Neural progenitor cell (in vitro differentiated cells): ENCODE results near the gene PLBD1. TPM values are rescaled to one million over a fixed set of nuclear protein-coding genes. Genes with fewer than 3 reads are reported as not detected.

Source experiments
- DNase-seq: peaks from one replicate; pipeline ENCODE4 v3.0.0-alpha.2; 2016; ENCODE audit warnings: low spot score
- H2AFZ ChIP-seq: fragments of 200-600 bp; sonication (generic); replicated peaks from 2 replicates; pipeline ENCODE4 v1.6.1; 2016; ENCODE audit warnings: antibody characterized with exemption
- H3F3A ChIP-seq: fragments of 200-600 bp; sonication (generic); 2 replicates; pipeline ENCODE4 v1.6.1; 2016; ENCODE audit warnings: antibody characterized with exemption, low read depth
- H3K27ac ChIP-seq: fragments of 200-600 bp; sonication (generic); 2 replicates; pipeline ENCODE4 v1.5.1; 2016; ENCODE audit warnings: mild to moderate bottlenecking
- H3K27me3 ChIP-seq: fragments of 200-600 bp; sonication (generic); 2 replicates; pipeline ENCODE4 v1.6.1; 2016; ENCODE audit warnings: mild to moderate bottlenecking, moderate library complexity
- H3K36me3 ChIP-seq: fragments of 200-600 bp; sonication (generic); 2 replicates; pipeline ENCODE4 v1.5.1; 2016
- H3K4me1 ChIP-seq: fragments of 200-600 bp; sonication (generic); 2 replicates; pipeline ENCODE4 v1.6.1; 2016; ENCODE audit warnings: mixed run types
- H3K4me2 ChIP-seq: fragments of 200-600 bp; sonication (generic); 2 replicates; pipeline ENCODE4 v1.6.1; 2016
- H3K4me3 ChIP-seq: fragments of 200-600 bp; sonication (generic); 2 replicates; pipeline ENCODE4 v1.5.1; 2016
- H3K79me2 ChIP-seq: fragments of 200-600 bp; sonication (generic); 2 replicates; pipeline ENCODE4 v1.6.1; 2016; ENCODE audit warnings: low read depth
- H3K9ac ChIP-seq: fragments of 200-600 bp; sonication (generic); 2 replicates; pipeline ENCODE4 v1.6.1; 2016
- H3K9me3 ChIP-seq: fragments of 200-600 bp; sonication (generic); 2 replicates; pipeline ENCODE4 v1.5.1; 2016; ENCODE audit warnings: low read depth
- H4K20me1 ChIP-seq: fragments of 200-600 bp; sonication (generic); 2 replicates; pipeline ENCODE4 v1.6.1; 2016; ENCODE audit warnings: low read depth
- H3K27ac Mint-ChIP-seq: 3 replicates; pipeline ENCODE4 v1.8.0; 2021; ENCODE audit warnings: mixed read lengths
- H3K27me3 Mint-ChIP-seq: 2 replicates; pipeline ENCODE4 v1.8.0; 2022; ENCODE audit warnings: low read depth, mild to moderate bottlenecking, inconsistent platforms, moderate library complexity, mixed read lengths; ENCODE audit not compliant: insufficient read depth
- H3K36me3 Mint-ChIP-seq: 3 replicates; pipeline ENCODE4 v1.8.0; 2021; ENCODE audit warnings: mixed read lengths
- H3K4me1 Mint-ChIP-seq: 3 replicates; pipeline ENCODE4 v1.8.0; 2021; ENCODE audit warnings: mixed read lengths
- H3K4me3 Mint-ChIP-seq: 3 replicates; pipeline ENCODE4 v1.8.0; 2021; ENCODE audit warnings: mild to moderate bottlenecking, moderate library complexity, mixed read lengths
- H3K9me3 Mint-ChIP-seq: 3 replicates; pipeline ENCODE4 v1.8.0; 2020; ENCODE audit warnings: mixed read lengths
- CTCF ChIP-seq: fragments of 200-600 bp; sonication (generic); IDR thresholded peaks from 2 replicates; pipeline ENCODE4 v1.5.1; 2017; ENCODE audit warnings: antibody characterized with exemption, mild to moderate bottlenecking
- EZH2 ChIP-seq: fragments of 200-600 bp; sonication (generic); IDR thresholded peaks from 2 replicates; pipeline ENCODE4 v1.6.1; 2017; ENCODE audit warnings: antibody characterized with exemption, mild to moderate bottlenecking, moderate library complexity
- EZH2phosphoT487 ChIP-seq: fragments of 200-600 bp; sonication (generic); IDR thresholded peaks from 2 replicates; pipeline ENCODE4 v1.6.1; 2017; ENCODE audit warnings: antibody characterized with exemption
- small RNA-seq: library from RNA; depleted of rRNA; stranded (forward); fragments of <200 nt; gene quantifications from one replicate; pipeline ENCODE3, GENCODE V24; 2015
- total RNA-seq: library from RNA; depleted of rRNA; stranded (reverse); fragments of >200 nt; gene quantifications from 2 replicates; pipeline ENCODE4 v1.2.3, GENCODE V29; 2015; ENCODE audit warnings: low replicate concordance

Gene PLBD1
- total RNA-seq, 1 donor from 2014 or later: 5.4 TPM

DNA sequence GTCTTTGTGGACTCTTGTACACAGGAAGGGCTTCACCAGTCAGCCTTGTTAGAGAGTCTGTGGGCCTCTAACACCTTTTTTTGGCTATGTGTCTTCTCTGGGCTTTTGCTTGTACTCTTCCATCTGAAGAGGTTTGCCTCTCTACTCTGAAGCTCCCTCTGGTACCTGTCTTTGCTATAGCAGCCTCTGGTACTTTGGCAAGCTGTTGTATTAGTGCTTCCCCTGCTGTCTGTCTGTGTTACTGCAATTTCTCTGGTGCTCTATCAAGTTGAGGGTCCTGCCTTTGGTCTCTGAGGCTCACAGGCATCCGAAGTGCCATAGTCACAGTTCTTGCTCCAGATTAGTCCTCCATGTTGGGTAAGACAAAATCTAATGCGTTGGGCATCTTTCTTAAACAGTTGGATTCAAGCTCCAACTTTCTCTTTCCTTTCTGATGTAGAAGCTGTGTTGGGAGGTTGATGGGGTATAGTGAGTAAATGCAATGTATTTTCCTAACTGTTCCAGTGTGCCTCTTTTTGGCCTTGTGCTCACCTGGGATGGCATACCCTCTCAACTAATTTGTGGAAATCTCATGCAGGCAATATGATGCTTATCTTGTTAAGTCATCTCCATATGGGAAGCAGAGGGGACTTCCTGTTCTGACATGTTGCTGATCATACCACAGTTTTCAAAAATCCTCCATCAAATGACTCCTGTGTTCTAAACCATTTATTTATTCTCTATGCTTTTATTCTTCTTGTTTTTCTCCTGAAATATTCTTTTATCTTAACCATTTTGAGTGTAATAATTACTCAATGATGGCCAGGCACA lies 113.4 kb downstream of the PLBD1 start:
- Histone ChIP-seq H4K20me1 (peaks cover 21% of the 10 kb centered on the region), H3K4me1 (peaks cover 12% of the 10 kb centered on the region), H3K79me2 (peaks cover 83% of the 10 kb centered on the region), H3K9ac (no peak overlapping the region), H3K36me3 (peaks cover 20% of the 10 kb centered on the region), H2AFZ (no peak overlapping the region), H3F3A (peaks cover 31% of the 10 kb centered on the region), H3K9me3 (no peaks in the 10 kb centered on the region), H3K4me3 (no peak overlapping the region), H3K27me3 (no peaks in the 10 kb centered on the region), H3K4me2 (no peak overlapping the region), H3K27ac (no peak overlapping the region)
- TF ChIP-seq EZH2 (no peak), EZH2phosphoT487 (no peak), CTCF (peak; percentile 79)
- H3K4me1 Mint-ChIP-seq: no peaks in the 10 kb centered on the region
- no peak overlapping the region for H3K4me3 Mint-ChIP-seq
- no peaks in the 10 kb centered on the region for H3K27me3 Mint-ChIP-seq
- H3K36me3 Mint-ChIP-seq: peaks cover 57% of the 10 kb centered on the region
- no peak overlapping the region for H3K27ac Mint-ChIP-seq
- H3K9me3 Mint-ChIP-seq: peaks cover 8% of the 10 kb centered on the region
- peak; percentile 76 for DNase-seq

Small RNA genes lying within 50 kb of the gene (small RNA-seq; reads per million reads assigned to genes)
- gene RN7SKP134: not detected

Other genes starting within 250 kb of the PLBD1 start
- 130 and 187 TPM in 2 replicates for gene ATF7IP, start 202.2 kb downstream of the PLBD1 start, total RNA-seq
- not detected in 2 replicates for gene GUCY2C, start 128.7 kb upstream of the PLBD1 start, total RNA-seq
- gene WBP11, start 235.6 kb upstream of the PLBD1 start, total RNA-seq: 41.6 and 53.5 TPM in 2 replicates
- gene C12orf60, start 235.8 kb upstream of the PLBD1 start, total RNA-seq: 5.4 and 7.0 TPM in 2 replicates
- not detected in 2 replicates for gene SMCO3, start 246.3 kb upstream of the PLBD1 start, total RNA-seq